ENCODE data around the gene UBASH3B. TPM values are rescaled to one million over a fixed set of nuclear protein-coding genes. Genes with fewer than 3 reads are reported as not detected.

The UBASH3B gene
- total and polyA plus RNA-seq, 2 experiments from 2014 or later: 5.1 to 11.1 TPM

GRCh38 chr11:122632181-122632824 is 23.2 kb upstream of the UBASH3B start:
- no peak for DNase-seq (ENCODE audit: low spot score)
- no peaks in the 10 kb centered on the region for H4K20me1 ChIP-seq (ENCODE audit: insufficient read depth, poor library complexity, severe bottlenecking)
- no peak overlapping the region for H2AFZ ChIP-seq
- no peaks in the 10 kb centered on the region for H3K36me3 ChIP-seq (replicated peaks; ENCODE audit: insufficient read depth, low read depth)
- H3K79me2 ChIP-seq: no peaks in the 10 kb centered on the region
- H3K4me2 ChIP-seq: no peak overlapping the region
- no peak overlapping the region for H3K4me3 ChIP-seq
- no peaks in the 10 kb centered on the region for H3K9me3 ChIP-seq (ENCODE audit: low read depth)
- no peaks in the 10 kb centered on the region for H3K27me3 ChIP-seq
- H3K4me1 ChIP-seq (ENCODE audit: insufficient read depth): no peaks in the 10 kb centered on the region
- no peak overlapping the region for H3K27ac ChIP-seq
- WGBS (ENCODE audit: low lambda C conversion rate, missing lambda C conversion rate): 67% methylated on average over 11 of the region's 11 CpGs
- no peaks in the 10 kb centered on the region for H3K9me2 ChIP-seq (replicated peaks; ENCODE audit: insufficient read depth)
- no peak for TF ChIP-seq EZH2 (IDR thresholded peaks at IDR 0.05; ENCODE audit: borderline replicate concordance)
- no peak for TF ChIP-seq EZH2phosphoT487 (IDR thresholded peaks at IDR 0.05; ENCODE audit: low read depth, severe bottlenecking, unreplicated experiment)
- no peak for TF ChIP-seq CTCF (IDR thresholded peaks at IDR 0.05; ENCODE audit: poor library complexity)

GRCh38 chr11:122633219-122633829 is 22.2 kb upstream of the UBASH3B start:
- H3K4me2 ChIP-seq: no peak overlapping the region
- WGBS (ENCODE audit: low lambda C conversion rate, missing lambda C conversion rate): 65% methylated on average over 8 of the region's 8 CpGs
- H2AFZ ChIP-seq: no peak overlapping the region
- H4K20me1 ChIP-seq (ENCODE audit: insufficient read depth, poor library complexity, severe bottlenecking): no peaks in the 10 kb centered on the region
- TF ChIP-seq CTCF (IDR thresholded peaks at IDR 0.05; ENCODE audit: poor library complexity): peak; percentile 56
- no peak for TF ChIP-seq EZH2phosphoT487 (IDR thresholded peaks at IDR 0.05; ENCODE audit: low read depth, severe bottlenecking, unreplicated experiment)
- H3K4me3 ChIP-seq: no peak overlapping the region
- H3K9me3 ChIP-seq (ENCODE audit: low read depth): no peaks in the 10 kb centered on the region
- H3K27me3 ChIP-seq: no peaks in the 10 kb centered on the region
- peak; percentile 62 for DNase-seq (ENCODE audit: low spot score)
- no peak overlapping the region for H3K27ac ChIP-seq
- no peaks in the 10 kb centered on the region for H3K9me2 ChIP-seq (replicated peaks; ENCODE audit: insufficient read depth)
- H3K79me2 ChIP-seq: no peaks in the 10 kb centered on the region
- no peaks in the 10 kb centered on the region for H3K4me1 ChIP-seq (ENCODE audit: insufficient read depth)
- no peaks in the 10 kb centered on the region for H3K36me3 ChIP-seq (replicated peaks; ENCODE audit: insufficient read depth, low read depth)

- Histone ChIP-seq H3K27ac (no peak overlapping the region), H3K4me1 (ENCODE audit: insufficient read depth) (no peaks in the 10 kb centered on the region), H3K36me3 (replicated peaks; ENCODE audit: insufficient read depth, low read depth) (no peaks in the 10 kb centered on the region), H3K4me2 (no peak overlapping the region), H2AFZ (no peak overlapping the region), H3K27me3 (no peaks in the 10 kb centered on the region), H3K9me3 (ENCODE audit: low read depth) (no peaks in the 10 kb centered on the region), H3K4me3 (no peak overlapping the region), H3K9me2 (replicated peaks; ENCODE audit: insufficient read depth) (no peaks in the 10 kb centered on the region), H3K79me2 (no peaks in the 10 kb centered on the region), H4K20me1 (ENCODE audit: insufficient read depth, poor library complexity, severe bottlenecking) (no peaks in the 10 kb centered on the region)
- TF ChIP-seq CTCF (IDR thresholded peaks at IDR 0.05; ENCODE audit: poor library complexity): no peak
- no peak for TF ChIP-seq EZH2 (IDR thresholded peaks at IDR 0.05; ENCODE audit: borderline replicate concordance)
- TF ChIP-seq EZH2phosphoT487 (IDR thresholded peaks at IDR 0.05; ENCODE audit: low read depth, severe bottlenecking, unreplicated experiment): no peak
- WGBS (ENCODE audit: low lambda C conversion rate, missing lambda C conversion rate): 38% methylated on average over 8 of the region's 8 CpGs
- peak; percentile 22 for DNase-seq (ENCODE audit: low spot score)
These were observed 21.0 kb upstream of the UBASH3B start for GRCh38 chr11:122634501-122634900.
